HUES48 (cell line): ENCODE results near the gene MYO7B.

ENCODE experiments used
- H3K27ac ChIP-seq: one replicate; pipeline ENCODE4 v1.7.0; 2013; ENCODE audit warnings: low read depth, low read length, inconsistent platforms
- H3K27me3 ChIP-seq: 2 replicates; pipeline ENCODE4 v1.6.1; 2013; ENCODE audit warnings: mild to moderate bottlenecking, low read length; ENCODE audit not compliant: control insufficient read depth, insufficient read depth
- H3K36me3 ChIP-seq: 2 replicates; pipeline ENCODE4 v1.6.1; 2013; ENCODE audit warnings: low read length; ENCODE audit not compliant: control insufficient read depth, insufficient read depth
- H3K4me1 ChIP-seq: 2 replicates; pipeline ENCODE4 v1.6.1; 2013; ENCODE audit warnings: mild to moderate bottlenecking, low read length; ENCODE audit not compliant: control insufficient read depth, insufficient read depth
- H3K4me3 ChIP-seq: 2 replicates; pipeline ENCODE4 v1.5.1; 2013; ENCODE audit warnings: mild to moderate bottlenecking, low read depth, low read length
- H3K9ac ChIP-seq: 2 replicates; pipeline ENCODE4 v1.6.1; 2013; ENCODE audit warnings: mild to moderate bottlenecking, low read depth, low read length, moderate library complexity
- H3K9me3 ChIP-seq: 2 replicates; pipeline ENCODE4 v1.6.1; 2013; ENCODE audit warnings: low read length; ENCODE audit not compliant: control insufficient read depth, insufficient read depth

The MYO7B gene

GRCh38 chr2:127630864-127631540 is 95.5 kb downstream of the MYO7B start:
- Histone ChIP-seq H3K27me3 (no peaks in the 10 kb centered on the region), H3K4me3 (no peak overlapping the region), H3K4me1 (no peaks in the 10 kb centered on the region), H3K9me3 (no peaks in the 10 kb centered on the region), H3K9ac (no peak overlapping the region), H3K36me3 (no peaks in the 10 kb centered on the region), H3K27ac (no peak overlapping the region)

- Histone ChIP-seq H3K4me1 (no peaks in the 10 kb centered on the region), H3K9ac (no peak overlapping the region), H3K4me3 (no peak overlapping the region), H3K36me3 (no peaks in the 10 kb centered on the region), H3K27me3 (no peaks in the 10 kb centered on the region), H3K27ac (no peak overlapping the region), H3K9me3 (no peaks in the 10 kb centered on the region)
Observed at GRCh38 chr2:127631541-127631996, 96.1 kb downstream of the MYO7B start.

GRCh38 chr2:127631997-127632581 is 96.6 kb downstream of the MYO7B start:
- H3K36me3 ChIP-seq = no peaks in the 10 kb centered on the region
- peaks cover 2% of the 10 kb centered on the region; the same call in 1 of the 2 replicates for H3K4me1 ChIP-seq
- H3K27me3 ChIP-seq = no peaks in the 10 kb centered on the region
- H3K27ac ChIP-seq = no peak overlapping the region
- no peak overlapping the region for H3K9ac ChIP-seq
- H3K9me3 ChIP-seq = no peaks in the 10 kb centered on the region
- no peak overlapping the region for H3K4me3 ChIP-seq

- peaks cover 9% of the 10 kb centered on the region; the same call in 1 of the 2 replicates for H3K4me1 ChIP-seq
- H3K4me3 ChIP-seq = no peak overlapping the region
- H3K36me3 ChIP-seq = no peaks in the 10 kb centered on the region
- no peaks in the 10 kb centered on the region for H3K27me3 ChIP-seq
- no peak overlapping the region for H3K9ac ChIP-seq
- no peak overlapping the region for H3K27ac ChIP-seq
- no peaks in the 10 kb centered on the region for H3K9me3 ChIP-seq
Observed at GRCh38 chr2:127632592-127633489, 97.4 kb downstream of the MYO7B start.

GRCh38 chr2:127633556-127634065 is 98.1 kb downstream of the MYO7B start:
- Histone ChIP-seq H3K36me3 (no peaks in the 10 kb centered on the region), H3K9me3 (no peaks in the 10 kb centered on the region)

GRCh38 chr2:127634066-127634617 is 98.7 kb downstream of the MYO7B start:
- Histone ChIP-seq H3K9me3 (no peaks in the 10 kb centered on the region), H3K9ac (no peak overlapping the region), H3K4me3 (no peak overlapping the region), H3K27ac (no peak overlapping the region), H3K36me3 (no peaks in the 10 kb centered on the region), H3K27me3 (no peaks in the 10 kb centered on the region), H3K4me1 (peaks cover 14% of the 10 kb centered on the region)

More at GRCh38 chr2:127633556-127634065, 98.1 kb downstream of the MYO7B start:
- peaks cover 14% of the 10 kb centered on the region for H3K4me1 ChIP-seq
- H3K27me3 ChIP-seq = no peaks in the 10 kb centered on the region
- no peak overlapping the region for H3K9ac ChIP-seq
- H3K4me3 ChIP-seq = no peak overlapping the region
- no peak overlapping the region for H3K27ac ChIP-seq

GRCh38 chr2:127634626-127635379 is 99.3 kb downstream of the MYO7B start:
- Histone ChIP-seq H3K4me3 (no peak overlapping the region), H3K27me3 (no peaks in the 10 kb centered on the region), H3K4me1 (peaks cover 14% of the 10 kb centered on the region), H3K36me3 (no peaks in the 10 kb centered on the region), H3K9ac (no peak overlapping the region), H3K27ac (no peak overlapping the region), H3K9me3 (no peaks in the 10 kb centered on the region)

GRCh38 chr2:127635380-127636237 is 100.1 kb downstream of the MYO7B start:
- no peaks in the 10 kb centered on the region for H3K9me3 ChIP-seq
- H3K27ac ChIP-seq = no peak overlapping the region
- no peak overlapping the region for H3K4me3 ChIP-seq
- H3K27me3 ChIP-seq = no peaks in the 10 kb centered on the region
- peaks cover 14% of the 10 kb centered on the region for H3K4me1 ChIP-seq
- H3K9ac ChIP-seq = no peak overlapping the region
- no peaks in the 10 kb centered on the region for H3K36me3 ChIP-seq

- Histone ChIP-seq H3K9ac (no peak overlapping the region), H3K9me3 (no peaks in the 10 kb centered on the region), H3K4me3 (no peak overlapping the region), H3K36me3 (no peaks in the 10 kb centered on the region), H3K27ac (no peak overlapping the region), H3K27me3 (no peaks in the 10 kb centered on the region), H3K4me1 (peaks cover 14% of the 10 kb centered on the region)
Observed at GRCh38 chr2:127636248-127637235, 101.1 kb downstream of the MYO7B start.
